Activated CD8-positive, alpha-beta memory T cell treated with anti-CD3 and anti-CD28 coated beads, Interleukin-2, amount 10 ng/mL, durations not matched to agents 7 days and 5 days (primary cell): ENCODE results near the gene COX7A2L. TPM values are rescaled to one million over a fixed set of nuclear protein-coding genes. Genes with fewer than 3 reads are reported as not detected.
A peak's percentile ranks its signal among the peaks of the same experiment; 100 is the strongest.
"Not testable (repeated sequence)": the region's sequence is repeated elsewhere in the genome, so short reads cannot be mapped to it uniquely, and the experiment has no call there.

ENCODE experiments used
- ATAC-seq: fragments of 150-1000 bp; cut with Tn5 transposase; one replicate; pipeline ENCODE4 v1.10.0; 2021; ENCODE audit warnings: moderate library complexity
- CTCF ChIA-PET: fragments of 350-600 bp; sonication (Branson Sonifier 250); formaldehyde crosslinking; loops from one replicate; lab custom pipeline; 2021; ENCODE audit warnings: antibody characterized with exemption; lab: Charles Lee
- DNase-seq: peaks from one replicate; pipeline ENCODE4 v3.0.0-alpha.2; 2020
- H3K27ac Mint-ChIP-seq: one replicate; pipeline ENCODE4 v1.8.0; 2021; ENCODE audit warnings: mild to moderate bottlenecking, mixed read lengths
- H3K27me3 Mint-ChIP-seq: one replicate; pipeline ENCODE4 v1.8.0; 2021; ENCODE audit warnings: mixed read lengths
- H3K36me3 Mint-ChIP-seq: one replicate; pipeline ENCODE4 v1.8.0; 2021; ENCODE audit warnings: mild to moderate bottlenecking, mixed read lengths
- H3K4me1 Mint-ChIP-seq: one replicate; pipeline ENCODE4 v1.8.0; 2021; ENCODE audit warnings: mixed read lengths
- H3K4me3 Mint-ChIP-seq: one replicate; pipeline ENCODE4 v1.8.0; 2021; ENCODE audit warnings: mild to moderate bottlenecking, moderate library complexity, mixed read lengths
- H3K9me3 Mint-ChIP-seq: one replicate; pipeline ENCODE4 v1.8.0; 2022; ENCODE audit warnings: low read depth, mixed read lengths
- total RNA-seq, 2 experiments: library from RNA; stranded (reverse); gene quantifications; one replicate each; pipeline ENCODE4 v1.2.3, GENCODE V29; 2021

The COX7A2L gene, protein sequence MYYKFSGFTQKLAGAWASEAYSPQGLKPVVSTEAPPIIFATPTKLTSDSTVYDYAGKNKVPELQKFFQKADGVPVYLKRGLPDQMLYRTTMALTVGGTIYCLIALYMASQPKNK
- total RNA-seq = 10 to 100 TPM; 80.0 to 92.6 TPM

DNA sequence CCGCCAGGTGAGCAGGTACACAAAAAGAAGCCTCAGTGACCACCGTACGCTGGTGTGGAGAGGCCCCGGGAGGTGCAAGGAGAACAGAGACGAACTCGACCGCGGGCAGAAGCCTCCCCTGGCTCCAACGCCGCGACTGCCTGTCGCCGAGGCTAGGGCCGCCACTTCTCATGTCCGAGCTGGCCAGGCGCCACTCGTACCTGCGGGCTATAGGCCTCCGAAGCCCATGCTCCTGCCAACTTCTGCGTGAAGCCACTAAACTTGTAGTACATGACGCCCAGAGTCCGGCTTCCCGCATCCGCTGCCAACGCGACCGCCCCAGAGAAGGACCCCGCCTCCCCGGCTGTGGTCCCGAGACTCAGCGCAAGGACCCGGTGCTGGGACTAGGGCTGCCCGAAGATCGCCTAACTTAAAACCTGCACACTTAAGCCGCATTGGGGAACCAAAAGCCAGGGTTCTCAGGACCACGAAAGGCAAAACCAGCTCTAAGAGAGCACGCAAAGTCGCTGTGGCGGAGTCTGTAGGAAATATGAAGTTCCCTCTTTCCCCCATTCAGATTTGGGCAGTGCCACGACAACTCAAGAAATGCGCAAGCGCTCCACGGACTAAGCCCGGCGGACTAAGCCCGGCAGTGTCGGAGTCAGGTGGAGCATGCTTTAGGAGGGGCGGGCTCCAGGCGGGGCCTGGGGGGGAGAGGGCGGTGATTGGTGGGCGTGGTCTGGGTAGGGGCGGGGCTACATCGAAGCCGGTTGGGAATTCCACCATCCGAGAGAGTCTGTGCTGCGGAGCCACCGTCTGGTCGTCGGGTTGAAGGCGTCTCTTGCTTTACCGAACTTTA is at the start of gene COX7A2L:
COX7A2L (minus strand) TSS at position 328 of the 838 bp plus-strand sequence; CDS start at position 272, 56 bp downstream.
- ATAC-seq (peak; percentile 96), DNase-seq (peak; percentile 97)
- Mint-ChIP-seq H3K4me1 (peaks cover 33% of the 10 kb centered on the region), H3K27ac (peak within 1 kb of the TSS; percentile 88), H3K36me3 (peaks cover 9% of the 10 kb centered on the region), H3K9me3 (no peaks in the 10 kb centered on the region), H3K27me3 (peaks cover 3% of the 10 kb centered on the region), H3K4me3 (peak within 1 kb of the TSS; percentile 83)
- CTCF ChIA-PET = interaction anchor here (0.9 to 1.7 kb wide), 3 partner anchors 10 to 271 kb away, joined by 4 to 7 read pairs (median 4); no protein-coding TSS in a partner anchor

DNA sequence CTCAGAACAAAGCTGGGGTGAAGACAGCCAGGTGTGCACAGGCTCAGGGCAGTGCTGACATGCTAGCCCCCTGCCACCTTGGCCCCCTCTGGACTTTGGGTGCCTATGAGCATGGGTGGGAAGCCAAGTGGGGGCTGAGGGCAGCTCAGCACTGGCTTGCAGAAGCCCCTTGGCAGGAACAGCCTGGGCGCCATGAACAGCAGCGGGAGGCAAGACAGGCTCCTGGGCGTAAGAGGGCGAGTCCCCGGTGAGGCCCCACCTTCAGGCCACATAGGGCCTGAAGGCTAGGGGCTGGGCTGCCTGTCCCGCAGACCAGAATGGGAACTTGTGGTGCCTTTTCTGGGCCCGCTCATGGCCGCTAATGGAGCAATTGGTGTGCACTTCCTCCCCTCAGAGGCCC is 47.0 kb upstream of the COX7A2L start:
- Mint-ChIP-seq H3K36me3 (no peaks in the 10 kb centered on the region), H3K9me3 (no peaks in the 10 kb centered on the region), H3K4me3 (no peak overlapping the region), H3K4me1 (no peaks in the 10 kb centered on the region), H3K27me3 (peaks cover 2% of the 10 kb centered on the region), H3K27ac (no peak overlapping the region)
- no peak for DNase-seq
- CTCF ChIA-PET = no interaction called here
- no peak for ATAC-seq

DNA sequence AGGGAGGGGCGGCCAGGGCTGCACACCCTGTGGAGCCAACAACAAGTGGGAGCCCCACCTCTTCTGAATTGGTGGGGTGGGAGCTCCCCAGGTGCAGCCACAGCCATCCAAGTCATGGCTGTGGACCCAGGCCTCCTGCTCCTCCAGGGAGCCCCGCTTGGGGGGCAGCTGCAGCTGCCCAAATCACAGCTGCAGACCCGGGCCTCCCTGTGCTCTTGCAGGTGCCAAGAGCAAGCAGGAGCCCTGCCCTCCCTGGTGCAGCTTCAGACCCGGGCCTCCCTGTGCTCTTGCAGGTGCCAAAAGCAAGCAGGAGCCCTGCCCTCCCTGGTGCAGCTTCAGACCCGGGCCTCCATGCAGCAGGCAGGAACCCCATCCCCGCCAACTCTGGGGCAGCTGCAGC is 46.5 kb upstream of the COX7A2L start:
- no peaks in the 10 kb centered on the region for H3K36me3 Mint-ChIP-seq
- CTCF ChIA-PET = no interaction called here
- no peak overlapping the region for H3K27ac Mint-ChIP-seq
- peaks cover 2% of the 10 kb centered on the region for H3K27me3 Mint-ChIP-seq
- ATAC-seq = no peak
- DNase-seq = no peak
- H3K9me3 Mint-ChIP-seq = no peaks in the 10 kb centered on the region
- no peaks in the 10 kb centered on the region for H3K4me1 Mint-ChIP-seq
- H3K4me3 Mint-ChIP-seq = no peak overlapping the region

DNA sequence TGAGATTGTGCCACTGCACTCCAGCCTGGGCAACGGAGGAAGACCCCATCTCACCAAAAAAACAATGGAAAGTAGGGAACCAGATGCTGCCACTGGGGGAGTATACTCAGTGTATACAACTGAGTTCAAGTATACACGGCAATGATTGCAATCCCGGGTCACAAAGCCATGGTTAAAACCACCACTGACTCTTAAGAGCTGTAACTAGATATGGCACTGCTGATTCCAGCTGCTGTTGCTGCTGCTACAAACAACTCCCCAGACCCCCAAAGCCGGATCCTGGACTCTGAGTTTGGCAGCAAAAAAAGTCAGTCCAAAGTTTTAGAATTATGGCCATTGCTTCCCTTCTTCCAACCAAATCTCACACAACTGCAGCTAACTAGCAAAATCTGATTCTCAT is 43.7 kb upstream of the COX7A2L start:
- no peak overlapping the region for H3K4me3 Mint-ChIP-seq
- H3K27ac Mint-ChIP-seq = no peak overlapping the region
- ATAC-seq (no peak), DNase-seq (no peak)
- peaks cover 3% of the 10 kb centered on the region for H3K27me3 Mint-ChIP-seq
- no peaks in the 10 kb centered on the region for H3K36me3 Mint-ChIP-seq
- H3K9me3 Mint-ChIP-seq = no peaks in the 10 kb centered on the region
- CTCF ChIA-PET = interaction anchor here (1.2 kb wide), 1 partner anchor 29 kb away, joined by 3 read pairs; no protein-coding TSS in a partner anchor
- no peaks in the 10 kb centered on the region for H3K4me1 Mint-ChIP-seq

DNA sequence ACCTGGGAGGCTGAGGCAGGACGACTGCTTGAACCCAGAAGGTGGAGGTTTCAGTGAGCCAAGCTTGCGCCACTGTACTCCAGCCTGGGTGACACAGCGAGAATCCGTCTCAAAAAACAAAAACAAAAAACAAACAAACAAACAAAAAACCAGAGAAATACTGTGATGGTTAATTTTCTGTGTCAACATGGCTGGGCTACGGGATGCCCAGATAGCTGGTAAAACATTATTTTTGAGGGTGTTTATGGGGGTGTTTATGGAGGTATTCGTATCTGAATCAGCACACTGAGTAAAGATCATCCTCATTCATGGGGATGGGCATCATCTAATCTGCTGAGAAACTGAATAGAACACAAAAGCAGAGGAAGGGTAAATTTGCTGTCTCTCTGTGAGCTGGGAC is 40.8 kb upstream of the COX7A2L start:
- Mint-ChIP-seq H3K9me3 (no peaks in the 10 kb centered on the region), H3K36me3 (no peaks in the 10 kb centered on the region), H3K4me1 (no peaks in the 10 kb centered on the region), H3K27me3 (peaks cover 3% of the 10 kb centered on the region), H3K27ac (no peak overlapping the region), H3K4me3 (no peak overlapping the region)
- DNase-seq (no peak), ATAC-seq (no peak)
- CTCF ChIA-PET = no interaction called here

DNA sequence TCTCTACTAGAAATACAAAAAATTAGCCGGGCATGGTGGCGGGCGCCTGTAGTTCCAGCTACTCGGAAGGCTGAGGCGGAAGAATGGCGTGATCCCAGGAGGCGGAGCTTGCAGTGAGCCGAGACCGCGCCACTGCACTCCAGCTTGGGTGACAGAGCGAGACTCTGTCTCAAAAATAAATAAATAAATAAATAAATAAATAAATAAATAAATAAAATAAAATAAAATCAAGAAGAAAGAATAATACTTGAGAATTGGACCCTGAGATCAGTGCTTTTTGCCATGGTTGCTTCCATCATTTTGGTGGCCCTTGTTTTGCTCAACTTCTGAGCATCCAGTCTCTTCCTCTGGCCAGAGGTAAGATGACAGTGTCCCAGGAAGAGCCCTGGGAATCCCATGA is 37.0 kb upstream of the COX7A2L start:
- H3K36me3 Mint-ChIP-seq, ATAC-seq, CTCF ChIA-PET, H3K4me3 Mint-ChIP-seq, H3K9me3 Mint-ChIP-seq, H3K4me1 Mint-ChIP-seq, DNase-seq, H3K27ac Mint-ChIP-seq: not testable (repeated sequence)
- peaks cover 11% of the 10 kb centered on the region for H3K27me3 Mint-ChIP-seq

DNA sequence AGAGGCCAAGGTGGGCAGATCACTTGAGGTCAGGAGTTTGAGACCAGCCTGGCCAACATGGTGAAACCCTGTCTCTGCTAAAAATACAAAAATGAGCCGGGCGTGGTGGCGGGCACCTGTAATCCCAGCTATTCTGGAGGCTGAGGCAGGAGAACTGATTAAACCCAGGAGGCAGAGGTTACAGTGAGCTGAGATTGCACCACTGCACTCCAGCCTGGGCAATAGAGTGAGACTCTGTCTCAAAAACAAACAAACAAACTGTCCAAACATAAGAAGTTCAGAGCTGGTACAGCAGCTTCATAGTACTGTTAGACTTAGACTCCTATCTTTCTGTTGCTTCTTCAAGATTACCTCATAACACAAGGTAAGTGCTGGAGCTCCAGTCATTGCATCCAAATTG is 32.3 kb upstream of the COX7A2L start:
- not testable (repeated sequence) for H3K27me3 Mint-ChIP-seq

DNA sequence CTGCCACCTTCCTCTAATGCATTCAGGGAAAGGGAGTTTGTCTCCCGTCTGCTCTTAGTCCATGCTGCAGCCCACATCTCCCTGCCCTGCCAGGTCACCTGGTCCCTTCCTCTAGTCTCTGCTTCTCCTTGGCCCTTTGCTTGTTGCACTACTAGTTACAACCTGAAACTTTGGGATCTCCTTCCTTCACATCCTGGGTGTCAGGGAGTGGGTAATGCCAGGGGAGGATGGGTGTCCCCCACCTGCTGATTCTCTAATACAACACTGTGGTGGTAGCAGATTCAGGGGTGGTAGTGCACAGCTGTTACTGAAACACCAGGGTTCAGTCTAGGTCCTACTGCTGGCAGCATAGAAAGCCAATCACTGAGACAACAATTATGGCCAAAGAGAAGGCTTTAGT is 31.2 kb upstream of the COX7A2L start:
- H3K4me1 Mint-ChIP-seq = no peaks in the 10 kb centered on the region
- peaks cover 8% of the 10 kb centered on the region for H3K27me3 Mint-ChIP-seq
- ATAC-seq (no peak), DNase-seq (no peak)
- CTCF ChIA-PET = no interaction called here
- no peaks in the 10 kb centered on the region for H3K9me3 Mint-ChIP-seq
- no peak overlapping the region for H3K27ac Mint-ChIP-seq
- no peaks in the 10 kb centered on the region for H3K36me3 Mint-ChIP-seq
- no peak overlapping the region for H3K4me3 Mint-ChIP-seq

More for the DNA sequence above, 32.3 kb upstream of the COX7A2L start:
- CTCF ChIA-PET = interaction anchor here (0.9 kb wide), 1 partner anchor 270 kb away, joined by 3 read pairs; no protein-coding TSS in a partner anchor
- not testable (repeated sequence) for H3K9me3 Mint-ChIP-seq, H3K4me3 Mint-ChIP-seq, H3K36me3 Mint-ChIP-seq, ATAC-seq, DNase-seq, H3K4me1 Mint-ChIP-seq, H3K27ac Mint-ChIP-seq

DNA sequence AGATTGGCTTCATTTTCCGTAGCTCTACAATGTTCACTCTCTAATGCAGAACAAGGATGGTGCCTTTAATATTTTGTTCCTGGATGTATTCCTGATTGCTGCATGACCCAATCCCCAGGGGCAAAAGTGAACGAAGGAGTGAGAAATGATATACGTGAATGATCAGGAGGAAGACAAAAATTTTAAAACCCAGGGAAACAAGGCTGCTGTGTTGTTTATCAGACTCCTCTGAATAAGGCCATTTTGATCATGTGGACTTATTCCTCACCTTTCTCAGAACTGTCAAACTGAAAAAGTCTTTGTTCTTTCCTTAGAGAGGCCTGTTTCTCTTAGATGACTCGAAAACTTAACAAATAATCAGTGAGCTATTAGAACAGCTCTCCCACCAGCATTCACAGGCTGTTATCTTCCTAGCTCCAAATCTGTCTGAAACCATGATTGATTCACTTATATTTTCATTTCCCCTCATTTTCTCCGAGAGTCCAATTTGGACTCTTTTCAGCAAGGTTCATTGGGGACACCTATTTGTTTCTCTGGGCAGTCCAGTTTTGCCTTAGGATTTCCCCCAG is 29.5 kb upstream of the COX7A2L start:
- Mint-ChIP-seq H3K4me3 (no peak overlapping the region), H3K27me3 (peaks cover 5% of the 10 kb centered on the region), H3K27ac (no peak overlapping the region), H3K4me1 (no peaks in the 10 kb centered on the region), H3K9me3 (no peaks in the 10 kb centered on the region), H3K36me3 (no peaks in the 10 kb centered on the region)
- ATAC-seq = no peak
- DNase-seq = no peak
- CTCF ChIA-PET = no interaction called here

DNA sequence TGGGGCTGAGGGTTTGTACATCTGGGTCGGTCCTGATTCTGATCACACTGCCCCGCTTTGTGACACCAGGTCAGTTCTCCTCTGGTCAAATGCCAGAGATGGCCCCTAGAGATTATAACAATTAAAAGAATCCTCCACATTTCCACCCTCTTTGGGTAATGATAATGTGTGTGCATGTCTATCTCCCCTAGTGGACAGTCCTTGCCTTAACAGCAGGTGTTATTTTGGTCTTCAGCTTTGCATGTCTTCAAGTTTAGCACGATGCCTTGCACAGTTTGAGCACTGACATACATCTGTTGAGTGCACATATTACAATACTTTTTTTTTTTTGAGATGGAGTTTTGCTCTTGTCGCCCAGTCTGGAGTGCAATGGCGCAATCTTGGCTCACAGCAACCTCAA is 25.7 kb upstream of the COX7A2L start:
- no peaks in the 10 kb centered on the region for H3K4me1 Mint-ChIP-seq
- no peak overlapping the region for H3K27ac Mint-ChIP-seq
- DNase-seq = no peak
- CTCF ChIA-PET = interaction anchor here (0.9 to 1.5 kb wide), 2 partner anchors 14 to 36 kb away, joined by 3 to 4 read pairs; no protein-coding TSS in a partner anchor
- ATAC-seq = no peak
- no peak overlapping the region for H3K4me3 Mint-ChIP-seq
- no peaks in the 10 kb centered on the region for H3K9me3 Mint-ChIP-seq
- H3K27me3 Mint-ChIP-seq = no peaks in the 10 kb centered on the region
- H3K36me3 Mint-ChIP-seq = no peaks in the 10 kb centered on the region

DNA sequence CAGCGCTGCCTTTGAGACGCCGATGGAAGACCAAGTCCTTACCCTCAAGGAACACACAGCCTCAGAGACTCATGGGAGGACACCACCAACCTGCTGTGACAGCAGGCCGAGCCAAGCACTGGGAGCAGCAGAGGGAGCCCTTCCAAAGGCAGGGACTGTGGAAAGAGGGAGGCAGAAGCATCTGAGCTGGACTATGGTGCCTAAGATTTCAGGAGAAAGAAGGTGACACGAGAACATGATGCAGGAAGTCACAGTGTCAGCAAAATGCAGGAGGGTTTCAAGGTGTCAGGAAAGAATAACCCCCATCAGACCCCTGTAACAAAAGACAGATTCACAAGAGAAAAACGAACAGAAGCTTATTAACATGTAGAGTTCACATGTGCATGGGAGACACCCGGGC is 24.2 kb upstream of the COX7A2L start:
- Mint-ChIP-seq H3K9me3 (no peaks in the 10 kb centered on the region), H3K27me3 (peaks cover 7% of the 10 kb centered on the region), H3K27ac (no peak overlapping the region), H3K4me1 (no peaks in the 10 kb centered on the region), H3K36me3 (no peaks in the 10 kb centered on the region), H3K4me3 (no peak overlapping the region)
- ATAC-seq (no peak), DNase-seq (no peak)
- CTCF ChIA-PET = no interaction called here

DNA sequence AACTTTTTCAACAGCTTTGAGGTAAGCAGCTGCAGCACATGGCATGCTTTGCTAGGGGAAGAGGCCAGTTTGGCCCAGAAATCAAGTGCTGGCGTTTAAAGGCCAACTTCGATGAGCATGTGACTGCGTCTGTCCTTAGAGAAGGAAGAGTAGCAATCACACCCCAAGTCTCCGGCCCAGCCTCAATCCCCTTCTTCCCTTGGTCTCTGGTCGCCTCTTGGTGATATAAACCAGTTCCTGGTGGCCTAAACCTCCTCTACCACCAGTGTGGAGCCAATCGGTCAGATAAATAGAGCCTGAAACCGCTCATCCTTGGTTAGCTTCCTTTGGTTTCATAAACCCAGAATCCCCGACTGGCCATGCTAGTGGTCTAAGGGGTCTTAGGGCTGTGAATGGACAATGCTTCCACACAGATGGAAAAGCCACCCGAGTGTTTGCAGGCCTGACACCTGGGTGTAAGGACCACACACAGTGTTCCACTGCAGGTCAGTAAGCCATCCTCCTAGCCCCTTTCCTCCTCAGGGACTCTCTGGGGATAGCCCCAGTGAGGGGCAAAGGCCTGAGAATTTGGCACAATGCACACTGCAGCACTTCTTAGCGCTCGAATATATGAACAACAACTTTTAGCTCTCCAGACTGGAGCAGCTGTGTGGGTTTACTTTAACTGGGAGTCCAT is 23.0 kb upstream of the COX7A2L start:
- no peaks in the 10 kb centered on the region for H3K9me3 Mint-ChIP-seq
- DNase-seq = no peak
- CTCF ChIA-PET = interaction anchor here (0.6 kb wide), 1 partner anchor 77 kb away, joined by 3 read pairs; no protein-coding TSS in a partner anchor

DNA sequence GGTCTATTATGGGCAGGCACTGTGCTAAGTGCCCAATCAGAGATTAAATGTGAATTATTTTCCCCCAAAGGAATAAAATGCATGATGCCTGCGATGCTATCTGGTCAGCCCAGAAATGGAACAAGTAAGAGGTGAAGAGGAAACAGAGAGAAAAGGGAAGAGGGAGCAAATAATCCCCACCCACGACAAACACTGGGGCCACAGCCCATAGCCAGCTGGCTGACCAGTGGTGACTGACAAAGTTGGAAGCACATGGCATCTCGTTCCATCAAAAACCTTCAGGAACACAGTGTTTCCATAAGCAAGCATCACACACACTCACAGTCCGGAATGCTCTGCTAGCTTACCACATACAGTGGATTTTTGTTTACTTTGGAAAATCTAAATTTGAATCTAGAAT is 21.1 kb upstream of the COX7A2L start:
- Mint-ChIP-seq H3K9me3 (no peaks in the 10 kb centered on the region), H3K27me3 (peaks cover 7% of the 10 kb centered on the region), H3K27ac (no peak overlapping the region), H3K4me3 (no peak overlapping the region), H3K36me3 (no peaks in the 10 kb centered on the region), H3K4me1 (no peaks in the 10 kb centered on the region)
- ATAC-seq (no peak), DNase-seq (no peak)
- CTCF ChIA-PET = no interaction called here

More for the DNA sequence above, 23.0 kb upstream of the COX7A2L start:
- no peak overlapping the region for H3K27ac Mint-ChIP-seq
- no peaks in the 10 kb centered on the region for H3K4me1 Mint-ChIP-seq
- ATAC-seq = no peak
- no peaks in the 10 kb centered on the region for H3K36me3 Mint-ChIP-seq
- no peak overlapping the region for H3K4me3 Mint-ChIP-seq
- H3K27me3 Mint-ChIP-seq = peaks cover 7% of the 10 kb centered on the region
